Measurements from ENCODE around the gene FTCD.
A peak's percentile ranks its signal among the peaks of the same experiment; 100 is the strongest.

The FTCD gene

DNA sequence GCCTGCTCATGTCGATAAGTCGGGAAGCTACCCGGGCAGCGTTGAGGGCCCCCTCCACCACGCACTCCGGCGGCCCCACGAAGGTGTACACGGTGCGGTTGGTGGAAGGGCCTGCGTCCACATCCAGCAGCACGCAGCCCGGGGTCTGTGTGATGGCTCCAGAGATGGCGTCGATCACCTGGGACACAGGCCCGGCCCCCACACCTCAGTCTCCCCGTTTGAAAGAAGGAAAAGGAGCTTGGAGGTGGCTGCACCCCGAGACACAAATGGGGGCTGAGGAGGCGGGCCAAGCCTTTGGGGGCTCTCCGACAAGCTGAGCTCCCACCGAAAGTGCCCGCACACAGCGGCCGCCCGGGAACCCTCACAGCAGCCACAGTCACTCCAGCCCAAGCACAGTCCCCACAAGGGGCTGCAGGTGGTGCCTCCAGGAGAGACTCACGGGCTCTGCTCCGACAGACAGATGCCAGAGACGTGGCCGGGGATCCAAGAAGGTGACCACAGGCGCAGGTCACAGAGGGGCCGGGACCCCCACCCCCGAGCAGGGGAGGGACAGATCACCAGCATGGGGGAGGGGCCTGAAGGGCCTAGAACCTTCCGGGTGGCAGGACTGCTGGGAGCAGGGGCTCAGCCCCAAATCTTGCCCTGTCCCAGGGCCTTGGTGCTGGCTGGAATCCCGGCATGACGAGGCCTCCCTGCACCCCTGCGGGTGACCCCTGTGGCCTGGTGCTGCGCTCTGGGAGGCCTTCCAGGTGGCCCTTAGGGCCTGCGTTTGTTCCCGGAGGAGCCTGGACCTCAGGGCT is 1.0 kb downstream of the FTCD start:
- DNase-seq (ENCODE audit: low read depth): no peak

DNA sequence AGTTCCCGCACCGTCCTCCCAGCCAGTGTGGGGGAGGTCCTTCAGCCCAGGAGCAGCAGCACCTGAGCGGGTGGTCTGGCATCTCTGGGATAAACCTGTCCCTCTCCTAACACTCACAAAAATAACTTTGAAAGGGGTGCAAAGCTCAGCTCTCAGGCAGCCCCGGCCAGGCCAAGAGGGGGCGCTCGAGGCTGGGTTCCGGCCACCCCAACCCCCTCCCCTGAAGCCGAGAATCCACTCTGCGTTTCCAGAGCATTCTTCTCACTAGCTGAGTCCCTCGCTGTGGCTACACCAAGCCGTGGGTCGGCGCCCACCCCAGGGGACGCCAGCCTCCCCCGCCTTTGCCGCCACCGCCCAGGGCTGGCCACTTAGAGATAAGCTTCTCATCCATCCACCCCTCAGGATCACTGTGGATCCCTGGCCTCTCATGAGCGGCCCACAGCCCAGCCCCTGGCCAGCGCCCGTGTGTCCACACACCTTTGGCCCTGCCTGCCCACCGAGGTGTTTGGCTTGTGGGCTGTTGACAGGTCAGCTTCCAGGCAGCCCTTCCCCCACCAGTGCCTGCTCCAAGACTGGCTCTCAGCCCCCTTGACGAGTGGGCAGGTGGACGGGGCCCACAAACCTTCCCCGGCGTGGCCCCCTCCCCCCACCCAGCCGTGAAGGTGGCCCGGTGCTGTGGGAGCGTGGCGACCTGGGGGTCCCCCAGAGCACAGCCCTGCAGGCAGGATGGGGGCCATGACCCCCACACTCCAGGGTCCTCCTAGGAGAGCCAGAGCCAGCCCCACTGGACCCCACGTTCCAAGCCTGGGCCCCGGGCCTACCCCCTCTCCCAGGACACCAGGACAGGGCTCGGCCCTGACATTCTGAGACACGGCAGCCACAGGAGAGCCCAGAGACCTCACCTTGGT is 1.9 kb downstream of the FTCD start:
- peak; percentile 19 for DNase-seq (ENCODE audit: low read depth)

DNA sequence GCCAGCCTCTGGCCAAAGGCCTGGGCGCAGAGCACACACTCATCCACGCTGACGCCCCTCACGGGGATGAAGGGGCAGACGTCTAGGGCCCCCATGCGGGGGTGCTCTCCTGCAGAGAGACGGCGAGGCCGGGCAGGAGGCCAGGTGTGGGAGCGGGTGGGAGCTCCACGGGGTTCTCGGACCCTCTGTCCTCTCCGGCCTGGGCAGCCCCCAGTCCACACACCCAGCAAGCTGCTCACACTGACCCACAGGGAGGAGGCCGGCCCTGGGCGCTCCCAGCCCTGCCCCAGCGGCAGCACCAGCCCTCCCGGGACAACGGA is 2.5 kb downstream of the FTCD start:
- no peak for DNase-seq (ENCODE audit: low read depth)

DNA sequence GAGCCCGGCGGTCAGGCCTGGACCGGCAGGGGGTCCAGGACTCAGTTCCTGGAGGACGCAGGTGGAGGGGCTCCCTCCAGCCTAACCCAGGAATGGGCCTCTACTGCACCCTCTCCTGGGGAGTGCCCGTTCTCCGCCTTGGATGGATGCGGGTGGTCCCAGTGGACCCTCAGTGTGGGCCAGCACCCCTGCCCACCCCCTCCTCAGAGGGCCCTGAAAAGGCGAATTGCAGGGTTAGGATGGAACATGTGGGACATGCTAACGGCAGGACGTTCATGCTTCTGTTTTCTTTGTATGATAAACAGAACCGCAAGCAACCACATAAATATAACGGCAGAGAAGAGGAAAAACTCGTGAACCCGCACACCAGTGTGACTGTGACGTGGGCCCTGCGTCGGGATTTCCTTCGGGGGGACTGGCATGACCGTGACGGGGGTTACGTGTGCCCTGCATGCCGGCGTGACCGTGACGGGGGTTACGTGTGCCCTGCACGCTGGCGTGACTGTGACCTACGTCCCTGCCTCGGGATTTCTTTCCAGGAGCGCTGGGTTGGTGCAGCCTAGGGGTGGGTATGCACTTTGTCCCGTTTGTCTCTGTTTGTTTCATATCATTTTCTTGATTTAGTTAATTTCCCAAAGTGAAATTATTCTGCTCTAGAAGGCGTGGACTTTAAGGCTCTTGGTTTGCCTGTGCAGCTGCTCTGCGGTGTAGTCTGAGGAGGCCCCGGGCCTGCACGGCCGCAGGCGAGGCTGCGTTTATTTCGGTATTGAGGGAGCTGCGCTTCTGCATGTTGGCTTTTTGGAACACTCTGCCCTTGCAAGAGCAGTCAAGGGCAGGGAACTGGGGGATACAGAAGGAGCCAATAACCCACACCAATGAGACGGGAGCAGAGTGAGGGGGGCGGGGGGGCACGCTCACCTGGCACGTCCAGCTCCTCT is 3.1 kb downstream of the FTCD start:
- no peak for DNase-seq (ENCODE audit: low read depth)

DNA sequence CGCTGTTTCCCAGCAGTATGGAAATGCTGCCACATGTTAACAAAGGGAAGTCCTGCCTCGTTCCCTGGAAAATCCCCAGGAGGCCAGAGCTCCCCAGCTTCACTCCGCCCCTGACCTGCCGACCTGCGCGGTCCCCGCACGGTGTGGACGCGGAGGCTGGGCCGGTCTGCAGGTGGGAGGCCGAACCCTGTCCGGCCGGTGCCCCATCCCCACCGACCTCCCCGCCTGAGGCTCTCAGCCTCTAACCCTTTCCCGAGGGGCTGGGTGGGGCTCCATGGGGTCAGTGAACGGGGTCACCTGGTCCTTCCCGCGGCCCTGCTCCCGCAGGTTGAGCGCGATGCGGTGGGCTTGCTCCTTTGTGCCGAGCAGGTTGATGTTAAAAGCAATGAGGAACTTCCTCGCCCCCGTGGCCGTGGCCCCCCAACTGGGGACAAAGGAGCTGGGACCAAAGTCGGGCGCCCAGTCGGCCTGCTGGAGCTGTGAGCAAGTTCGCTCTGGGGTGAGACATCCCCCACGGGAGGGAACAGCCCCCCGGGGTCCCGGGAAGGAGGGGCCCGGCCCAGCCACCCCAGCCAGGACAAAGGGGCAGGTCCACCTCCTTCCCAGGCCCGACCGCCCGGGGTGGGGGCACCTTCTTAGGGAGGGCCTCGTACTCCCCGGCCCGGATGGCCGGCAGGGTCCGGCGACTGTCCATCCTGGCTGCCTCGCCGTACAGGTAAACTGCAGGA is 4.0 kb downstream of the FTCD start:
- no peak for DNase-seq (ENCODE audit: low read depth)

DNA sequence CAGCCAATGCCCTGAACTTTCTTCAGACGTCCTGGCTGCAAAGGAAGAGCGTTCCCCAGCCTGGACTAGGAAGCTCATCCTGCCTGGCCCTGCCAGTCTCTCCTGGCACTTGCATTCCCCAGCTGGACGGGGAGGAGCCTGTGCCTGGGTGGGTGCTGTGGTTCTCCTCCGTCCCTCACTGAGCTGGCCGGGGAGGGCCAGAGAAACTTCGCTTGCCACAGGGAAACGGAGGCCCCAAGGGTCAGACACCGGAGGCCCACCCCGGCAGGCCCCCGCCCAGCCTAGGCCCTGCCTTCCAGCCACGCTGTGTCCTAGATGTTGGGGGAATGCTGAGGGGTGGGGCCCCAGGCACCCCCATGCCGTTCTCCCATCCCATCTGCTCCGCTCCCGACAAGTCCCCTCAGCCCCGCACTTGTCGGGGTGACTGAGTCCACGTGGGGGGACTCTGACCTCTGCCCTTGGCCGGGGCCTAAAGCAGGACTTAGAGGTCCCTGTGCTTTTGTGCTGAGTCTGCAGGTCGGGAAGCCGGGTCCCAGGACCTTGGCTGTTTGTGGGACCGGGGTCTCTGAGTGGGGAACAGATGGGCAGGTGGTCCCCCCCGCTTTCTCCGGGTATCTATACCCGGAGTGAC is 4.8 kb downstream of the FTCD start:
- no peak for DNase-seq (ENCODE audit: low read depth)

DNA sequence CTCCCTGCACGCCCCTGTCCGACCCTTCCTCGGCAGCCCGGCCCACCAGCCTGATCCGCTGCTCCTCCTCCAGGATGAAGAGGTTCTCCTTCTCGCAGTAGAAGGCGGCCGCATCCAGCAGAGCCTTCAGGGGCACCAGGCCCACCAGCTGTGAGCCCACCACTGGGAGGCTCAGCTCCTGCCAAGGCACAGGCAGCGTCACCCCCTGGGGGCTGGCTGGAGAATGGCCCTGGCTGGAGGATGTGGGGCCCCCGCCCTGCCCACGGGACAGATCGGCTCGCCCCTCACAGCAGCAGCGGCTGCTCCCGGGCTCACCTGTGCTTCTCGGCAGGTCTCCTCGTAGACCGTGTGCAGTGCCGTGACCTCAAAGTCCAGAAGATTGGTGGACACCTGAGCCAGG is 5.3 kb downstream of the FTCD start:
- no peak for DNase-seq (ENCODE audit: low read depth)

DNA sequence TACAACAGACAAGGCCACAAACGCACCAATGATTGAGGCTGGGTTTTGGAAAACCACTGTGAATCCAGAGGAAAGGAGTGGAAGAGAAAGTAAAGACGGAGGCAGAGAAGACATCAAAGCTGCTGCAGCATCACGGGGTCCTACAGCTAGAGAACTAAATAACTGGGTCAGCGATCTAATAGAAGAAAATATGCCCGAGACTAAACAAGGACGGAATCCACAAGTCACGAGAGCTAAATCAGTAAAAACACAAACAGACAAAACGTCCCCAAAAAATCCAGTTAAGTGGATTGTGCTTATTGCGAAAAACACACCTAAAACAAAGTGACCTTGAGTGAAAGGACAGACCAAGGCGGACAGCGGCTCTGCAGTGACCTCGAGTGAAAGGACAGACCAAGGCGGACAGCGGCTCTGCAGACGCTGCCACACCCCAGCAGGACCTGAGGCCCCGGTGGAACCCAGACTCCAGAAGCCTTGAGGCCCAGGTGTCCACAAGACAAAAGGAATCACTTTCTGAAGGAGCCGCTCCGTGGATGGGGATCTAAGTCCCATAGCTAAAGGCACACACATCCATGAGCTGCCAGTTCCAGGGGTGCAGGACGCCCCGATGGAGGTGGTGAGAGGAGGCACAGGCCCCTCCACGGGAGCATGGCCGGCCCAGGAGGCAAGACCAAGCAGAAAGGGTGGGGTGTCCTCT is 6.0 kb downstream of the FTCD start:
- DNase-seq (ENCODE audit: low read depth): no peak

DNA sequence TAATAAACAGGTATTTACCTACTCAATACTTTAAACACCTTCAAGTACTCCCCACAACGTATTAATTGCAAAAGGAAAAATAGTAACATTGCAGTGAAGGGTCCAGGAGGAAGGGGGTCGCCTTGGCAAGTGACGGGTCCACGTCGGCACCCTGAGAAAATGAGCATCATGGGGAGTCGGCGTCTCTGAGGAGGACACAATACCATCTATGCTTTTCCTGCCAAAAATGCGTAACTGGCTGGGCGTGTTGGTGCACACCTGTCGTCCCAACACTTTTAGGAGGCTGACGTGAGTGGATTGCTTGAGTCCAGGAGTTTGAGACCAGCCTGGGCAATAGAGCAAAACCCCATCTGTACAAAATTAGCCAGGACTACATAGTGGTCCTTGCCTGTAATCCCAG is 7.3 kb downstream of the FTCD start:
- DNase-seq (ENCODE audit: low read depth): no peak

DNA sequence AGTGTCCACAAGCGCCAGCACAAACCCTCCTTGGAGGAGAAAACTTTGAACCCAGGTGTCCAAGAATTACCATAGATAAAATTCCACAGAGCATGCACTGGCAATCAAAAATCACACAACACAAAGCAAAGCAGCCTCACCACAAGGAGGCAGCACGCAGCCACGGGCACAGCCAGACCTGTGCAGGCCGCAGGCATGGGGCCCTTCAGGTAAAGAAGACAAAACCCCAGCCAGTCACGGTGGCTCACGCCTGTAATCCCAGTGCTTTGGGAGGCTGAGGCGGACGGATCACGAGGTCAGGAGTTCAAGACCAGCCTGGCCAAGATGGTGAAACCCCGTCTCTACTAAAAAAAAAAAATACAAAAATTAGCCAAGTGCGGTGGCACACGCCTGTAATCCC is 8.0 kb downstream of the FTCD start:
- peak; percentile 17 for DNase-seq (ENCODE audit: low read depth)

DNA sequence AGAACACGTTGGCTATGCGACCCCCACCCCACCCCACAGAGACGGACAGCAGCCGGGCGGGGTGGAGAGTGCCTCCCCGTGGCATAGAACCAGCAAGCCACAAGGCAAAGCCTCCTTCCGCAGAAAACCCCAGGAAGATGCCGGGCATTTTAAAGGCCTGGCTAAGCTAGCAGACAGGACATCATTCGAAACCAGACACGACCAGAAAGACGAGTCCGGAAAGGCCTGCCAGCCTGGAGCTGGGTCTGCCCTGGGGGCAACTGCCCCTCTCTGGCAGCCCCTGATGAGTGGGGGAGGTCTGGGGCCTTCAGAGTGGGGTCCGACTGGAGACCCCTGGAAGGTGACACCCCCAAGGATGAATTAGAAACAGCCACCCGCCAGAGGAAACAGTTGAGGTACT is 8.5 kb downstream of the FTCD start:
- DNase-seq (ENCODE audit: low read depth): no peak

DNA sequence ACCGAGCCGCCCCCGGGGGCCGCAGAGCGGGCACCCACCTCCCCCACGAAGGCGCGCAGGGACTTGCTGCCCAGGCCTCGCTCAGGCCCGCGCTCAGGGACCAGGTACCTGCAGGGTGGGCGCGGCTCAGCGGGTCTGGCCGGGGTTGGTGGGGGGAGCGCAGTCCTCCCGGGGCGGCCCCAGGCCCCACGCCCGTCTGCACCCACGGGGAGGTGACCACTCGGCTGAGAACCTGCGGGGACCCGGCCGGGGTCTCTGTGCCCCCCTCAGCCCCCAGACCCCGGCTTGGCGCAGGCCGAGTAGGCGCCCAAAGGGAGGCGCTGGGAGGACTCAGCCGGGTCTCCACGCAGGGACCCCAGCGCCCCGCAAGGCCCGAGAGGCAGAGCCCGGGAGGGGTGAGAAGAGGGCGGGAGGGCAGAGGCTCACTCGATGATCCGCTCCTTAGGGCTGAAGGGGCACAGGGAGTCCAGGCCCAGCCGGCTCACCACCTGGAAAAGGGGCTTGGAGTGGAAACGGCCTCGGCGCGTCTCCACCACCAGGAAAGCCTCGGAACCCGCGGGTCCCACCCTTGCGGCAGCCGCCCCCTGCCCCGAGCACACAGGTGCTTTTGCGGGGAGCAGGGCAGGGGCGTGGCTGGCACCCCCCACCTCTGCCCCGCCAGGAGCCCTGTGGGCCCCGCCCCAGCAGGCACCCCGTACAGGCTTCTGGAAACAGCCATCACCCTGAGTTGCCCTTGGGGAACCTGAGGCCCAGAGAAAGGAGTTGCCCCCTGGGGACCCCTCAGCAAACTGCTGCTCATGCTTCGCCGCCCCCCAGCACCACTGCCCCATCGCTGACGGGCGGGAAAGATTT is 9.3 kb downstream of the FTCD start:
- no peak for DNase-seq (ENCODE audit: low read depth)

DNA sequence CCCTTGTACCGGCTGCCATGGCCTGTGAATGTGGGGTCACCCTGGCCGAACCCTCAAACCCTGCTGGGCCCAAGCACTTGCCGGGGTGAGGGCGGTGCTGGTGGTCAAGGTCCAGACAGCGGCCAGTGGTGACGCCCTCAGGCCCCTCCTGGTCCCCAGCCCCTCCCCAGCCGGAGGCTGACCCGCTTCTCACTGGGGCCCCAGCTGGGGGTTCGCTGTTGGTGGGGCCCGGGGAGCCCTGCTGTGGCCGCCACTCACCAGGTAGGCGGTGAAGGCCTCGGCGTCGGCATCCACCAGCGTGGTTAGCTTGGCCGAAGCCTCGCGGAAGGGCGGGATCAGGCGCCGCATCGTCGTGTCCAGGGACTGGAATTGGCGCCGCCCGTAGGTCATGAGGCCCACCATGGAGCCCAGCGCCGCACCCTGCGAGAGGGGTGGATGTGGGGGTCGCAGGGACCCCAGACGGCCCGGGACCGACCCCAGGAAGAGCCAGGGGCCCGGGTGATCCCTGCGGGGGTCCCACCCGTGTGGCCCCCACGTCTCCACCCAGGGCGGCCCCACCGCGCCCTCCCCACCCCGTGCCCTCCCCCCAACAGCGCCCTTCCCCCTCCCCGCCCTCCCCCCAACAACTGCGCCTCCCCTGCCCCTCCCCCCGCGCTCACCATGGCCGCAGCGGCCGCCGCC is 10.1 kb downstream of the FTCD start:
- no peak for DNase-seq (ENCODE audit: low read depth)

DNA sequence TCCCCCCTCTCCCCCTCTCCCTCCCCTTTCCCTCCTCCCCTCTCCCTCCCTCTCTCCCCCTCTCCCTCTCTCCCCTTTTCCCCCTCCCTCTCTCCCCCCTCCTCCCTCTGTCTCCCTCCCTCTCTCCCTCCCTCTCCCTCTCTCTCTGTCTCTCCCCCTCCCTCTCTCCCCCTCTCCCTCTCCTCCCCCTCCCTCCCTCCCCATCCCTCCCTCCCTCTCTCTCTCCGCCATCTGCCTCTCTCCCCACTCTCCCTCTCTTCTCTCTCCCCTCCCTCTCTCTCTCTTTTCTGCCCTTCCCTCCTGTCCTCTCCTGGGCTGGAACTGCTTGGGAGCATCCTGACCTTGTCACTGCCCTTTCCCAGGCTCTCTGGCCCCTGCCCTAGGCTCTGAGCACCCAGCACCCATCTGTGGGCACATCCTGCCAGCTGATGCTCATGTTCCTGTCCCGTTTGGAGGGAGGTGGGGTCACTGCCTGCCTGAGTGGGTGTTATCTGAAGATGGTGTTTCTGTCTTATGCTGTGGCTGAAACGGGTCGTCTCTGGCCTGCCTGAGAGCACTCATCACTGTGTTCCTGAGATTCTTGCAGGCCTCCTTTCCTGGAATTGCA is 10.8 kb downstream of the FTCD start:
- no peak for DNase-seq (ENCODE audit: low read depth)

DNA sequence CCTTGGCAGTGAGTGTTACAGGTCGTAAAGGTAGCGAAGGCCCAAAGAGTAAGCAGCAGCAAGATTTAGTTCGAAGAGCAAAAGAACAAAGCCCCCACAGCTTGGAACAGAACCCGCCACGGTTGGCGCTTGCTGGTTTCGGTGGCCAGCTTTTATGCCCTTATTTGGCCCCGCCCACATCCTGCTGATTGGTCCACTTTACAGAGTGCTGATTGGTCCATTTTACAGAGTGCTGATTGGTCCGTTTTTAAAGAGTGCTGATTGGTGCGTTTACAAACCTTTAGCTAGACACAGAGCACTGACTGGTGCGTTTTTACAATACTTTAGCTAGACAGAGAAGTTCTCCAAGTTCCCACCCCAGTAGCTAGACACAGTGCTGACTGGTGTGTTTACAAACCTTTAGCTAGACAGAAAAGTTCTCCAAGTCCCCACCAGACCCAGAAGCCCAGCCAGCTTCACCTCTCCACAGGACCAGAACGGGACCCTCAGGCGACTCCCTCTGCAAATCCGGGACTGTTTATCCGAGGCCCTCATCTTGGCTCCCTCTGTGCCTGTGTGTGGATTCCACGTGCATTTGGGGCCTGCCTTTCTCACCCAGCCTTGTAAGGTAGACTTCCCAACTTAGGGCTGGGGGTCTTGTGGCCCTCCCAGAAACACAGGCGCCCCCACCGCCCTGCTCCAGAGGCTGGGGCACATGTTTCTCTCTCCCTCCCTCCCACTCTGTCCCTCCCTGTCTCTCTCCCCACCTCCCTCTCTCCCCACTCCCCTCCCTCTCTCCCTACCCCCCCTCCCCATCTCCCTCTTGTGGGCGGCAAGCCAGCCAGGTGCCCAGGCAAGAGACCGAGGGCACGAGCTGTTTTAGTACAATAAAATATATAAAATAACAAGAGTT is 12.6 kb downstream of the FTCD start:
- DNase-seq (ENCODE audit: low read depth): no peak

DNA sequence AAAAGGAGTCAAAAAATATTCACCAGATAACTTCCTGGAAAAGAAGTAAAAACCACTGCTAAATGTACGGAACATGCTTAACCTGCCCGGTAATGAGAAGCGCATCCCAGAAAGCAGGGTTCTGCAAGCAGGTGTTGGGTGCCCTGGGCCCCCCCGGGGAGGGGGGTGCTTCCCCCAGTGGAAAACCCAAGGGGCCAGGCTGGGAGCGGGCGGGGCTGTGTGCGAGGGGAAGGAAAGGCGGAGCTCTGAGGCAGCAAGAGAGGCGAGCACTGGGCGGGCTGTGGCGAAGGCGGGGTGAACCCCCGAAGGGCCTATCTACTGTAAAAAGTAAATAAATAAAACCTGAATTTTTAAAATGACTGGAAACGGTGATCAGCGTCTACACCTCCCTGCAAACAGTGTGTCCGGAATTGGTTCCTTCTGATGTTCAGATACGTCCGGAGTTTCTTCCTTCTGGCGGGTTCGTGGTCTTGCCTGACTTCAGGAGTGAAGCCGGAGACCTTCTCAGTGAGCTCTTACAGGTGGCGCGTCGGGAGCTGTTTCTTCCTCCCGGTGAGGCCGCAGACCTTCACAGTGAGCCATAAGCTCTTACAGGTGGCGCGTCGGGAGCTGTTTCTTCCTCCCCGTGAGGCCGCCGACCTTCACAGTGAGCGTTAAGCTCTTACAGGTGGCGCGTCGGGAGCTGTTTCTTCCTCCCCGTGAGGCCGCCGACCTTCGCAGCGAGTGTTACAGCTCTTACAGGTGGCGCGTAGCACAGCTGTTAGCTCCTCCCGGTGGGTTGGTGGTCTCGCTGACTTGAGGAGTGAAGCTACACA is 13.4 kb downstream of the FTCD start:
- DNase-seq (ENCODE audit: low read depth): no peak

Data from stimulated activated CD4-positive, alpha-beta T cell treated with anti-CD3 and anti-CD28 coated beads, Interleukin-2, amount 100 ng/mL, for 4 hours (primary cell).